ENCODE data around the gene BNIP1.

DNA sequence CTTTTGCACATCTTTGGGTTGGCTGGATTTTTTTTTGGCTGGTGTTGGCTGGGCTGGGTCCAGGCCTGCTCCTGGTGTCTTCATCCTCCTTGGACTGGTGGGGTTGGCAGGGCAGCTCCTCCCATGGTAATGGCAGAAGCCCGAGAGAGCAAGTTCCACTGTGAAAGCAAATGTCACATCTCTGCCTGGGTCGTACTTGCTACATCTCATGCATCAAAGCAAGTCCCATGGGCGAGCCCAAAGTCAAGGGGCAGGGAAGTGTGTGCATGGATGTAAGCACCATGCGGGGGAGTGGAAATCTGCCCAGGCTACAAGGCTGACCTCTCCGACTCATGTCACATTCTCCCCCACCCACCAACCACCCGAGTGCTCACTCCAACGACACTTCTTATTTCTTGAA, 64.0 kb downstream of the BNIP1 start:
- TF ChIP-seq POLR2AphosphoS5 (IDR thresholded peaks at IDR 0.05), result no peak
- TF ChIP-seq, protein P1, sequence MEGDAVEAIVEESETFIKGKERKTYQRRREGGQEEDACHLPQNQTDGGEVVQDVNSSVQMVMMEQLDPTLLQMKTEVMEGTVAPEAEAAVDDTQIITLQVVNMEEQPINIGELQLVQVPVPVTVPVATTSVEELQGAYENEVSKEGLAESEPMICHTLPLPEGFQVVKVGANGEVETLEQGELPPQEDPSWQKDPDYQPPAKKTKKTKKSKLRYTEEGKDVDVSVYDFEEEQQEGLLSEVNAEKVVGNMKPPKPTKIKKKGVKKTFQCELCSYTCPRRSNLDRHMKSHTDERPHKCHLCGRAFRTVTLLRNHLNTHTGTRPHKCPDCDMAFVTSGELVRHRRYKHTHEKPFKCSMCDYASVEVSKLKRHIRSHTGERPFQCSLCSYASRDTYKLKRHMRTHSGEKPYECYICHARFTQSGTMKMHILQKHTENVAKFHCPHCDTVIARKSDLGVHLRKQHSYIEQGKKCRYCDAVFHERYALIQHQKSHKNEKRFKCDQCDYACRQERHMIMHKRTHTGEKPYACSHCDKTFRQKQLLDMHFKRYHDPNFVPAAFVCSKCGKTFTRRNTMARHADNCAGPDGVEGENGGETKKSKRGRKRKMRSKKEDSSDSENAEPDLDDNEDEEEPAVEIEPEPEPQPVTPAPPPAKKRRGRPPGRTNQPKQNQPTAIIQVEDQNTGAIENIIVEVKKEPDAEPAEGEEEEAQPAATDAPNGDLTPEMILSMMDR (IDR thresholded peaks at IDR 0.05 in 8 of 11, conservative IDR thresholded peaks at IDR 0.05 in 3 of 11), result no peak
